SKM-1 treated with dmso at 0.1 percent for 144 hours (cell line): ENCODE measurements around the gene PHKA2.

Source experiments
- DNase-seq: peaks from one replicate; lab custom pipeline; 2025; ENCODE audit not compliant: unreplicated experiment; lab: John Stamatoyannopoulos, UW

Gene PHKA2

DNA sequence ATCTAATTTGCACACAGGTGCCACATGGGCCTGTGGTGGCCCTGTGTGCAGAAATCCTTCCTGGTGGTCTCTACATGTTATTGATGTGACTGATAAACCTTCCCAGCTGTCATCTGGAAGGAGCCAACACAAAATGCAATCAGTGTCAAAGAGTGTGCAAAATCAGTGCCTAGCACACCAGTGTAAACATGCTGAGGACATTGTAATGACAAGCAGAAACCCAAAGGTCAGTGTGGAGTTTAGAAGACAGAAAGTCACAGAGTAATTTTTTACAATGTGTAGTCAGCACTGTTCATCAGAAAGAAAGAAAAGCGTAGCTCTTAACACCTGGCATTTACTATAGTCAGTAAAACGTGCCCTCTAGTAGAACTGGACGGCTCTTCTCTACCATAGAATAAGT, 50.3 kb downstream of the PHKA2 start:
- no peak for DNase-seq

DNA sequence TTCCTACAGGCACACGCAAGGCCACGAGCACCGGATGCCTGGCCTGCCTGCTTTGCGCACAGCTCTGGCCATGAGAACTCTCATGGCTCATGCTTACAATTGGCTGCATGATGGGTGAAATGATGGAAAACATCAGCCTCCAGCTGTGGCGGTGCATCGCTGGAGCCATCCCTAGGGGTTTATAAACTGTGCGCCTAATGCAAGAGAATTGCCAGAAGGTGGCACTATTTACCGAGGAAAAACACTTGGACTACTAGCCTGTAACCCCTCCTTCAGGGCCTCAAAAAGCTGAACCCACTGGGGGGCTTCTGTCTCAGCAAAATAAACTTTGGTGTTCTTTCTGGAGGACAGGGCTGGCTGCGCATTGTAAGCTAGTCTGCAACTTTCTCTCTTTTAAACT, 51.9 kb downstream of the PHKA2 start:
- peak; percentile 6 for DNase-seq

DNA sequence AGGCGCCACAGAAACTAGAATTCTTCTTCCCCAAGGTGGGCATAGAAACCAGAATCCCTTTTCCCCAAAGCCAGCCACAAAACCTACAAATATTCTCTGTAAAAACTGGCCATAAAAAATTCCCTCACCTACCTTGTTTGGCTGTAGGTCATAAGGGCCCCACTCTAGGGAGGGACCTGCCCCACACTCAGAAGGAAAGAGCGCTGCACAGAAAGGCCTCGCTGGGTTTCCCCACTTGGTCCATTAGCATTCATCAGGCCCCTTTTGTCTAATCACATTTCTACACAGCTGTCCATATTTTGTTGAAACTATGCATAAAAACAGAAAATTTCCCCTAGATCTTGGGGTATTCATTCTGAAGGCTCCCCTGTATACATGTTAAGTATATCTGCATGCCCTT, 54.1 kb downstream of the PHKA2 start:
- no peak for DNase-seq

DNA sequence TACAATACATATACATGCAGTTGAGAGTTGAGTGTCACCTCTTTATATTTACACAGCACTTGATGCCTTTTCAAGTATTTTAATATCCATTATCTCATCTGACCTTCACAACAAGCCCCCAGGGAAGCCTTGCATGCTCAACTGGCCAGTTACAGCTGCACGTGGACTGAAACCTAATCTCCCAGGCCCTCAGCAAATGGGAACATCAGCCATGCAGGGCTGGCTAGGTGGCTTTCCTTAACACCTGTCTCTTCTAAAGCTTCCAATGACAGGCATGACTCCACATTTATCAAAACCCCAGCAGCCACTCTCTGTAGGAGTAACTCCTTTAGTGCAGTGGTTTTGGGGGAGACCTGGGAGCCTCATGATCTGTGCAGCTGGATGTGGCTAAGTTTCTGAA, 56.4 kb downstream of the PHKA2 start:
- DNase-seq, result no peak

DNA sequence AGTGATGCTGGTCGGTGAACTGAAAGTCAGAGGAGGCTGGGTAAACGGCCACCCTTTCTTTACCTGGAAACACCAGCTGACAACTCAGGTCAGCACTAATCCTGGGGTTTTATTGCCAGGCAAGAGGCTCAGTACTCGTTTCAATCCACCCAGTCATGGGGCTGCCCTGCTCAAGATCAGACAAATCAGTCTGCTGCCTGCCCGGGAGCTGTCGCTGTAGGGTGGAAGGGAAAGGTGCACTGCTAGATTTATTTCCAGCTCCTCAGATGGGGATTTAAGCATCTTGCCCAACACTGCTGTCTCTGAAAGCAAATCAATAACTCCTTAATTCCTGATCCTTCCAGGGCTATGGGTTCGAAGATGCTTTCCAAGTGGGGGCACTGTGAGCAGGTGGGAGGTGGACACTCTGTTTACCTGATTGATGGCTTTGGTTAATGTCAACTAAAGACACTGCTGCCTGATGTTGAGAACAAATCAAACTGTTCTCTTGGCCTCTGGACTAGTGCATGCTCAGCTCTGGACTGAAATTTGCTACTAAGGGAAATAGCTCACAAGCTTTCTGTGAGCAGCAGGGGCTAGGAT, 59.3 kb downstream of the PHKA2 start:
- DNase-seq, result no peak

DNA sequence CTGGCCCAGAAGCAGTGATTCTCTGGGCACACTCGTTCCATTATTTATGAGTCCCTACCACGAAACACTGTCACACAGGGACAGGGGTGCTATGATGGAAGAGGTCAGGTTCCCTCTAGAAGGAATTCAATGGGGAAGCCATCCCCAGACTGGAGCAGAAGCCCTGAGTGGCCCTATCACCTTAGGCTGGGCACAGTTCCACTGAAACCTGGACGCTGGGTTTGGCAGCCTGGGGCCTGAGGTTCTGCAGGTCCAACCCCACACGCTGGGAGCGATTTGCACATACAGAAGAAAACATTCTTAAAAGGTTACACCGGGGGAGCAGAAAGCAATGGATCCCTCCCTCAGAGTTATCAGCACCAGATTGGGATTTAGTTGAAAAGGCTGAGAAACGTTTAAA, 63.3 kb downstream of the PHKA2 start:
- DNase-seq, result no peak

DNA sequence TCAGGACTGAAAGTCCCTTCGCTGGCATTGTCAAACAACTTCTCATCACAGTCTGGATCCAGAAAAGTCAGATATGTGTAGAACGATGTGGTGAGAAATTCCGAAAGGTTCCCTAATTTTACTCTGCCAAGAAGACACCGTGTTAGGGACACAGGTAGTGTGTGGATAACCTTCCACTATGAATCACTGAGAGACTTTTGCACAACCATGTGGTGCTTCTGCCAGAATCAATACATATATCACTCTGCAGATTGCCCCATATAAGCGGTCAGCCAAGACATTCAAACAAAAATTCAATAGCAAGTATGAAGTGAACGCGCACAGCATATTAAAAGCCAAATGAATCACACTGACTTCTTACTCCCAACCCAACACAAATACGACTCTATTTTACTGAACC, 63.8 kb downstream of the PHKA2 start:
- no peak for DNase-seq

DNA sequence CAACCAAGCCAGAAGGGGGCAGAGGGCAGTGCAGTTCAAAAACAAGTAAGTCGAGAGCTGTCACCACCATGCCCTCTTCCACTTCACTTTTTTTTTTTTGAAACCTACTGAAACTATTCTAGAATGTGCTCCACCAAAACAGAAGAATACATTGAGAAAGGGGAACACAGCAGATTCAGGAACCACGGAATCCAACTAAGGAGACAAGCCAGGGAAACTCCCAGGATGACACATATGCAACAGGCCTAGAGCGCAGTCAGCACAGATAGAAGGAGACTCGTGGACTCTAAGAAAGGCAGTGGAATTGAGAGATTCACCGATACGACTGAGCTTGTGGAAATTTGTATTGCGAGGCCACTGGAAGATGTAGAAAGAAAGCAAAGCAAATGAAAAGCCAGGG, 66.1 kb downstream of the PHKA2 start:
- DNase-seq, result no peak

DNA sequence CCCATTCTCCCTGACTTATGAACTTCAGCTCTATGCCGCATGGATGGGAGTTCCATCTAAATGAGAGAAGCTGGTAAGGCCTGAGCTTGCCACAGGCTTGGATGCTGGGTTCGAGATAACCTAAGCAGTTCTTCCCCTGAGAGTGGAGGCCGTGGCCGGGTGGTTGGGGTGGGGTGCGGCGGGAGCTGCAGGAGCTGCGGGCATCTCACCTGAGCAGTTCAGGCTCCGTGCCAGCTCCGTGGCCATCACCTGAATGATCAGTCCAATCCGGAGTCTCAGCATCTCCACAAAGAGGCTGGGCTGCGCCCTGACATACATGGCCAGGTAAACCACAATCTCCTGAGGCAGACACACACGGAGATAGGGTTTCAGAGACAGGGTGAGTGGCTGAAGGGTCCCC, 77.6 kb downstream of the PHKA2 start:
- DNase-seq, result no peak

DNA sequence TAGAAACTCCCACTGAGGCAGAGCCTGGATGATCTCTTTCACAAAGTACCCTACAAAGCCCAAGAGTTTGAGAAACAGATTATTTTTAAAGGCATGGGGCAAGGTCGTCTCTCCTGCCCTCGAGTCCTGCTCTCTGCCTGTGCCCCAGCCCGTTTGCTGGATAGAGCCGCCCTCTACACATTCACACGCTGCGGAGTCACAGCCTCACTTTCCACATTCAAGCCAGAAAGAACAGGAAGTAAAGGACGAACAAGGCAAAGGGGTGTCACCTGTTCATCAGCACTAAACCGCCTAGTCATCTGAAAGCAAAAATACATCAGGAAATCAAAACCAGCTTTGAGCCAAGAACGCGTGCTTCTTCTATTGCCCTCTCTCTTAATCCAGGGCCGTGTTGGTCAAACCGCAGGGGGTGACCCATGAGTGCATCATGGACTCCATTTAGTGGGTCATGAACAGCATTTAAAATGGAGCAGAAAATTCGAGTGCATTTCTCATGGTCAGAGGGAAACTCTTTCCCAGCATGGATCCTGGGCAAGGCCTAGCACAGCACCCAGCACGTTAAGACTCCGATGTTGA, 83.4 kb downstream of the PHKA2 start:
- DNase-seq, result no peak

DNA sequence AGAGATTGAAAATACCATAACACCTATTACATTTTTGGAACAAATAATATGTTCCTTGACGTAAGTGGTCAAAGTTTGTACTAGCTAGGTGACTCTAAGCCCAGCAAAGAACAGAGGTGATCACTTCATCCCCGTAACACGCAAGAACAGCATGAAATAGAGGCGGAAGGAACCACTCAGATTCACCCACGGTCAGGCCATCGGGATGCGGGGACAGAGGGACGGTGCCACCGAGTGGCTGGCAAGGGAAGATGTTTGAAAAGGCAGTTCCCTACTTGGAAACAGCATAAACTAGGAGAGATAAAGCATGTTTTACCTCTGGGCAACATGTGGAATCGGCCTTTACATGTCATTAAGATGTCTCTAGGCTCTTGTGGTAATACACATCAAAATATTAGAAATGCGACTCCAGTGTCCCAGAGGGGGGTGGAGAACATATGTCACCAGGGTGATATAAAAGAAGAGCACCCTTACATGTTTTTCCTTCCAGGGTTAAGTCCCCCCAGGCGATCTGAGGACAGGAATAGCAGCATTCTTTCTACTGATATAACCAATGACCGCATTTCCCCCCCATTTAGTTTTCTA, 84.0 kb downstream of the PHKA2 start:
- no peak for DNase-seq

DNA sequence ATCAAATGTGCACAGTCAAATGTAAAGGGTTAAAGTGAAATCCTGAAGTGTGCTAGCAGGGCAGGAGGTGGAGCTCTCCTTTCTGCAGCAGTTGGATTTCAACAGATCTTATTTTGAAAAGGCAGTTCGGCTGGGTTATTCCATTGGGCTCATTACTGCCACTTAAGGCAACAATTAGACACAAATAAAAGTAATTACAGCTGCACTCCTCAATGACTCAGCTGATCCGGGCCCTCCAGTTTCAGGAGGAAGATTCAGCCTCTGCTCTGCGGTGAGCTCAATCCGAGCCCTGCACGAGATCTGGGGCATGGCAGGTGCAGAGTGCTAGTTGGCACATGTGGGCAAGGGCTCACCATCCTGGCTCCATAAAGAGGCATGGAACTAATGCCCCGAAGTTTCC, 85.4 kb downstream of the PHKA2 start:
- DNase-seq, result no peak

DNA sequence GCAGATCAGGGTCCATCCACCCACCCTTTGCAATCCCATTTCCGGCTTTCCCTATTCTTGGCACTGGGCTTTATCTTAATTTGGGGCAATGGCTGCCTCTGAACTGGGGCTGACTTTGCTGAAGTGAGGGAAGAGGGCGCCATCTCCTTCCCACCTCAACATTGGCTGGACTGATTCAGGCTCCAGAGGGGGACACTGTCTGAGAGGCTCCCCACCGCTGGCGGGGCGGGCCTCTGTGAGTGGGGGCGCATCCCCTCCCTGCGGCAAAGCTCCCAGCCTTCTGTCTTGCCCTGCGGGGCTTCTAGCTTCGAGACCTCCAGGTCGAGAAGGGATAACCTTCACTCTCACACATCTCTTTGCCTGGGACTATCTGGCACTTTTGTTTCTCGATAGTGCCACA, 85.8 kb downstream of the PHKA2 start:
- no peak for DNase-seq

DNA sequence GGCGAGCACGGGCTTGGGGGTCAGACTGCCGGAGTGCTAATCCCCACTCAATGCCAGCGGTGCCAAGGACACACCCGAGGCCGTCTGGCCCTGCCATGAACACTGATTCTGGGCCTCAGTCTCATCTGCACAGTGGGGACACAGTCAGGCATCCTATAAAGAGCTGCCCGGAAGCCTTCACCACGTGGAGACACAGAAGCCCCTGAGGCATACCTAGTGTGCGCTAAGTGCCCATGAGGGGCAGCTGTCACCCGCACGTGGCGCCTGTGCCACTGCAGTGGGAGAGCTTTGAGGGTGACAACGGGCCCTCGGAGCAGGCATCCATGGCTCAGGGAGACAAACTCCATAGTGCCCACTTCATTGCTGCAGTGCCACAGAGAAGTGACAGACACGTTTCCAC, 86.3 kb downstream of the PHKA2 start:
- DNase-seq, result no peak

DNA sequence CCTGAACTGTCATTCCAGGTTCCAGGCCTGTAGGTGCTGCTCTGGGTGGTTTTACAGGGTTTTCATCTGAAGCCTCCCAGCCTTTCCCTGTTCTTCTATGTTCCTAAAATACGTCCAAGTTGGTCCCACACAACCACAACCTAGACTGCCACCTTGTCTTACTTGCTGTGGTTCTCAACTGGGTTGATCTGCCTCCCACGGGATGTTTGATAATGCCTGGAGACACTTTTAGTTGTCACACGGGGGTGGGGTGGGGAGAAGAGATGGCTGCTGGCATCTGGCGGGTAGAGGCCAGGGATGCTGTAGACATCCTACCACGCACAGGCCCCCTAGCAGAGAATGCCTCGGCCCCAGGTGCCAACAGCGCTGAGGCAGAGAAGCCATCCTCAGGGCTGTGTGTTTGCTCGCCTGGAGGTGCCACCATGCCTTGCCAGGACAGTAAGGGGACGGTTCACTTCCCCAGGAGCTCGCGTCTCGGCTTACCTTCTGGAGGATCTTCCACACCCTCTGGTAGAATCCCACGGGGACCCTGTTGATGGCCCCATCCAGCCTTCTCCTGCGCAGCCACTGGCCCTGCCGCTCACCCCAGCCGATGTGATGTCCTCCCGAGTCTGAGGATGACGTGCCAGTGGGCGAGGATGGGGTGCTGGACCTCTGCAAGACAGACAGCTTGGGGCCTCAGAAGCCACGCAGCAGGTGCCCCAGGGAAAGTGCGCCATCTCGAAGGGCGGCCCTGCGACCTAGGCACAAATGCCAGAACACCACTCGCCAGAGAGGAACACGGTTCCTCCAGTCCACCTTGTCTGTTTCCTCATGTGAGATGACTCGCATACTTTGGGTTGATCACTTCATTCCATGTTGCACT, 87.0 kb downstream of the PHKA2 start:
- DNase-seq, result no peak

DNA sequence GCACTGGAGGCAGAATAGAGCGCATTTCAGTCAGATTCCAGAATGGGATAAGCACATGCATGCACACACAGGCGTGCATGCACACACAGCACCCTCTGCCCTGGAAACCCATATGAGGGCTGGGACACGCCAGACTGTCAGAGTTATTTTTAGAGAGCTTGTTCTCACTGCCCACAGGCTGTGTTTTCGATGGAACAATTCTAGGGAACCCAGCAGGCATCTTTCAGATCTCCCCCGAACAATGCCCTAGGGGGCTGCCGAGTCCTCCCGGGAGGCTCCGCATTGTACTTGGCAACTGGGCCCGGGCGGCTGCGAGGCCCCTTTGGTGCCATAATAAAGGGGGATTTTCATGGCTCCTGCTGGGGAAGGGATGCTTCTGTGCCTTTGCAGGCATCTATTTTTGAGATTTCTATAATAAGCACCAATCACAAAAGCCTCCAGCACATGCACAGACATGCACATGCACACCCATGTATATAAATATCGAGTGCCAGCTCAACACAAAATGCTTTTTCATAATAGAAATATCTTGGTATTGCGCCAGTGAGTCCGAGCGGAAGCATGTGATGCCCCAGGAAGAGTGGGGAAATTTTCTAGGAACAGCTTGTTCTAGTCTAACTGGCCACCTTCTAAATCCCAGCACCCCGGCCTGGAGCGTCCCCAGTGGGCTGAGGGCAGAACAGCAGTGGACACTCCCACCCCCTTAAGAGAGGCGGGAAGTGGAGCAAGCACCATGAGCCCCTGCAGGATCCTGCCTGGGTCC, 88.5 kb downstream of the PHKA2 start:
- no peak for DNase-seq

DNA sequence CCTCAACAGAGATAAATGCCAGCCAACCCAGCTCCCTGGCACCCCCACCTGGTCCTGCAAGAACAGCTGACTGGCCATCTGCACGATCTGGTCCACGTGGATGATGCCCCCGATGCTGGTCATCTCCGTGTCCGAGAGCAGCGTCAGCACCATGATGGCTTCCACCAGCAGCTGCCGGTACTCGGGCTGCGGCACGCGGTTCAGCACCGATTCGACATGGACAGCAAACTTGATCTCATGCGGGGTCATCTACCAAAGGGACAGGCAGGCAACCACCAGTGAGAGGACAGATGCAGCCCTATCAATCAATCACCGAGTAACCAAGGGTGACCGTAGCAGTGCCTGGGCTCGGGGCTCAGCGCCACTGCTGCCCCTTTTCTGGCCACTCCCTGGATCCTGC, 89.8 kb downstream of the PHKA2 start:
- DNase-seq, result no peak

DNA sequence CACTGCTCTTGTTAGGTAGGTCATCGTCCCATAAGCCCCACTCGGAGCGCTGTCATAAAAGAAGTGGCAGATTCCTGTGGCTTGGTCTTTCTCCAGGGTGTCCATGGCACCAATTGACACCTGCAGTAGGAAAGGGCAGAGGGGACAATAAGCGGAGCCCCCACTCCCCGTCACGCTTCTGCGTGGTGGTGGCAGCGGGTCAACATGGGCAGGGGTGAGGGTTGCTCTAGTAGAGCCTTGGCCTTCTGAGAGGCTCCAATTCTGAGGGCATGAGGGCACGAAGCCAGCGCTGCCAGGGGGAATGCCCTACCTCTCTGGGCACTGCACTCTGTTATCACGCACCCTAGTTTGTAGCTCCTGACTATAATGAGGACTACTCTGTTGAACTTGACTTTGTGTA, 90.4 kb downstream of the PHKA2 start:
- no peak for DNase-seq

DNA sequence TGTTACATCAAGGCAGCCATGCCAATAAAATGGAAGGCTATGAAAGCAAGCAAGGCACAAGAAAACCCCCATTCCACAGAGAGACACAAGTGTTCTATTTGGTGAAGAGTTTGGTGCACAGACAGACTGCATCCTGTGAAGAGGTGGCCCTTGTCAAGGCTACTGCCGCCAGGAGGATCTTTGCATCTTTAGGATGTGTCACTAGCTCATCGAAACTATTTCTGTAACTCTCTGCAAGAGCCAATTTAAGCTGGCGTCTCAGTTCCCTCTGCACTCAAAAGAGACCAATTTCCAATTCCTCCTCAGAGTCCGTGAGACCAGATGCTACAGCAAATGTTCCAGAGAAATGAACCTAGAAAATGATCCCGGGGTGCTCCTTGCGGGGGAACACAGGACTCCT, 91.0 kb downstream of the PHKA2 start:
- DNase-seq, result no peak

DNA sequence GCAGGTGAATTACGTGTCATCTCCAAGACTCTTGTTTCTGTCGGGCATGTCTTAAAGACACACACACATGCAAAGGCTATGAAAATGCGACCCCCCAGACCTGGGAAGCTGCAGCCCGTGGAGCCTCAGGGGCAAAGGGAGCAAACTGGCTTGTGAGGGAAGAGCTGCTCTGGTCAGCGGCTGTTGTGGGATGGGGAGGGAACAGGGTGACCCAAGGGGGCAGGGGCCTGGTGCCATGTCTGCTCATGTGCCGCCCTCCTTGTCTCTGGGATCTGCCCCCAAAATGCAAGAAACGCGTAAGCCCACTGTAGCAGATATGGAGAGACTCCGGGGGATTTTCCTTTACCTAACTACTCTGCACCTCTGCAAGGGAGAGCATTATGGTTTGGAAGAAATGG, 92.4 kb downstream of the PHKA2 start:
- no peak for DNase-seq

DNA sequence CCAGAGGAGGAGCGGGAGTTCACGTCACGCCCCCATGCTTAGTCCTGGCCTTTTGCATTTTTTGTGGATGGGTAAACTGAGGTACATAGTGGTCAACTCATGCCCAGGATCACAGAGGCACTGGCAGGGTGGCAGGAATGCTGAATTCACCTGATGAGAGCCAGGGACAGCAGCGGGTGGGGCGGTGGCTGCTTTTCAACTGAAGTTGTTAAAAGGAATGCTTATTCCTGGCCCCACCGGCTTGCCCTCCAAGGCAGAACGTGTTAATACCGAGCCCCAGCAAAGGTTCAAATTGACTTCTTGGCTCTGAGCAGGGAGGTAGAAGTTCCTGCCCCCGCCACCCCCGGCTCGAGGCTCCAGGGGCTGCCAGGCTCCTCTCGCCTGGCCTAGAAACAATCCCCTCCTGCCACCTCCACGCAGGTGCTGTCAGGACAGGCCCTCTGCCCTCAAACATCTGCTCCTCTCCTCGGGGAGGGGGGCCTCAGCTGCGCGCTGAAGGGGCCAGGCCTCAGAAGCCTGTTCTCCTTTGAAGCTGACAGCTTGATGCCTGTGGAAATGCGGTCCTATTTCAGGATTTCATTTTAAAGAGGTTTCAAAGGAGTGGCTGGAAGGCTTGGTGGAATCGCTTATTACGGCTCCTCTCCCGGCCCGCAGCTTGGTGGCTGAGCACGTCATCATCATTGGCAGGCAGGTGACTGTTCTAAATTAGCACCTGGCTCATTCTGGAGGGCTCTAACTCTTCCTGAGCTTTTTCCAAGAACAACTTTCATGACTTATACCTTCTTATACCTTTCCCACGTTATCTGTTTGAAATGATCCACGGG, 93.0 kb downstream of the PHKA2 start:
- DNase-seq, result no peak
